Liver (tissue), 3 donors: ENCODE measurements around the gene NRIP1.

Source experiments
- CTCF ChIP-seq: fragments of 150-350 bp; IDR thresholded peaks from 2 replicates; pipeline ENCODE4 v1.5.1; 2017; ENCODE audit warnings: improper control_type of control experiment, low read depth, low read length; ENCODE audit not compliant: missing input control
- EGR1 ChIP-seq, 2 donors: IDR thresholded peaks; 2 replicates each; pipeline ENCODE4 v1.6.1; 2016 to 2018; ENCODE audit warnings: antibody characterized with exemption in 2 of 2, low read depth in 2 of 2
- FOXA1 ChIP-seq: IDR thresholded peaks from 2 replicates; pipeline ENCODE4 v1.6.1; 2016; ENCODE audit warnings: antibody characterized with exemption
- FOXA2 ChIP-seq: IDR thresholded peaks from 2 replicates; pipeline ENCODE4 v1.6.1; 2016; ENCODE audit warnings: antibody characterized with exemption
- GABPA ChIP-seq, 2 donors: IDR thresholded peaks in 1 of 2; conservative IDR thresholded peaks in 1 of 2; 2 replicates each; pipeline ENCODE4 v1.6.1; 2016; ENCODE audit warnings: antibody characterized with exemption in 2 of 2, mild to moderate bottlenecking in 1 of 2, moderate library complexity in 1 of 2
- JUND ChIP-seq, 2 donors: IDR thresholded peaks; 2 replicates each; pipeline ENCODE4 v1.6.1; 2016; ENCODE audit warnings: antibody characterized with exemption in 2 of 2
- RAD21 ChIP-seq, 2 donors: IDR thresholded peaks; 2 replicates each; pipeline ENCODE4 v1.6.1; 2016; ENCODE audit warnings: antibody characterized with exemption in 2 of 2, mild to moderate bottlenecking in 2 of 2
- RXRA ChIP-seq, 2 donors: IDR thresholded peaks; 2 replicates each; pipeline ENCODE4 v1.6.1; 2017 to 2018; ENCODE audit warnings: antibody characterized with exemption in 2 of 2, mild to moderate bottlenecking in 1 of 2
- SP1 ChIP-seq: IDR thresholded peaks from 2 replicates; pipeline ENCODE4 v1.6.1; 2018; ENCODE audit warnings: antibody characterized with exemption, mild to moderate bottlenecking
- TAF1 ChIP-seq: conservative IDR thresholded peaks from 2 replicates; pipeline ENCODE4 v1.6.1; 2016; ENCODE audit warnings: antibody characterized with exemption, mild to moderate bottlenecking
- TF ChIP-seq, protein P1 (sequence below): IDR thresholded peaks from 2 replicates; pipeline ENCODE4 v1.6.1; 2016; ENCODE audit warnings: antibody characterized with exemption
- TF ChIP-seq, protein P2 (sequence below): IDR thresholded peaks from 2 replicates; pipeline ENCODE4 v1.6.1; 2016; ENCODE audit warnings: antibody characterized with exemption
- TF ChIP-seq, protein P3 (sequence below): IDR thresholded peaks from 2 replicates; pipeline ENCODE4 v1.6.1; 2016; ENCODE audit warnings: antibody characterized with exemption, mild to moderate bottlenecking
- donor health status: healthy.
- donor health status: healthy.

GRCh38 chr21:14942801-14943490, 121.9 kb downstream of the NRIP1 start:
- peak in 1 of 2 donors; percentile 62 for TF ChIP-seq JUND (IDR thresholded peaks at IDR 0.05)
- TF ChIP-seq CTCF: no peak
- peak; percentile 24 for TF ChIP-seq SP1
- TF ChIP-seq, protein P1, sequence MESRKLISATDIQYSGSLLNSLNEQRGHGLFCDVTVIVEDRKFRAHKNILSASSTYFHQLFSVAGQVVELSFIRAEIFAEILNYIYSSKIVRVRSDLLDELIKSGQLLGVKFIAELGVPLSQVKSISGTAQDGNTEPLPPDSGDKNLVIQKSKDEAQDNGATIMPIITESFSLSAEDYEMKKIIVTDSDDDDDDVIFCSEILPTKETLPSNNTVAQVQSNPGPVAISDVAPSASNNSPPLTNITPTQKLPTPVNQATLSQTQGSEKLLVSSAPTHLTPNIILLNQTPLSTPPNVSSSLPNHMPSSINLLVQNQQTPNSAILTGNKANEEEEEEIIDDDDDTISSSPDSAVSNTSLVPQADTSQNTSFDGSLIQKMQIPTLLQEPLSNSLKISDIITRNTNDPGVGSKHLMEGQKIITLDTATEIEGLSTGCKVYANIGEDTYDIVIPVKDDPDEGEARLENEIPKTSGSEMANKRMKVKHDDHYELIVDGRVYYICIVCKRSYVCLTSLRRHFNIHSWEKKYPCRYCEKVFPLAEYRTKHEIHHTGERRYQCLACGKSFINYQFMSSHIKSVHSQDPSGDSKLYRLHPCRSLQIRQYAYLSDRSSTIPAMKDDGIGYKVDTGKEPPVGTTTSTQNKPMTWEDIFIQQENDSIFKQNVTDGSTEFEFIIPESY: no peak
- no peak for TF ChIP-seq FOXA1
- TF ChIP-seq RAD21 (IDR thresholded peaks at IDR 0.05): peak; percentile 17 to 41
- no peak for TF ChIP-seq FOXA2
- TF ChIP-seq TAF1: no peak
- TF ChIP-seq RXRA (IDR thresholded peaks at IDR 0.05): peak in 1 of 2 donors; percentile 68
- TF ChIP-seq, protein P2, sequence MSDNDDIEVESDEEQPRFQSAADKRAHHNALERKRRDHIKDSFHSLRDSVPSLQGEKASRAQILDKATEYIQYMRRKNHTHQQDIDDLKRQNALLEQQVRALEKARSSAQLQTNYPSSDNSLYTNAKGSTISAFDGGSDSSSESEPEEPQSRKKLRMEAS: no peak
- TF ChIP-seq, protein P3, sequence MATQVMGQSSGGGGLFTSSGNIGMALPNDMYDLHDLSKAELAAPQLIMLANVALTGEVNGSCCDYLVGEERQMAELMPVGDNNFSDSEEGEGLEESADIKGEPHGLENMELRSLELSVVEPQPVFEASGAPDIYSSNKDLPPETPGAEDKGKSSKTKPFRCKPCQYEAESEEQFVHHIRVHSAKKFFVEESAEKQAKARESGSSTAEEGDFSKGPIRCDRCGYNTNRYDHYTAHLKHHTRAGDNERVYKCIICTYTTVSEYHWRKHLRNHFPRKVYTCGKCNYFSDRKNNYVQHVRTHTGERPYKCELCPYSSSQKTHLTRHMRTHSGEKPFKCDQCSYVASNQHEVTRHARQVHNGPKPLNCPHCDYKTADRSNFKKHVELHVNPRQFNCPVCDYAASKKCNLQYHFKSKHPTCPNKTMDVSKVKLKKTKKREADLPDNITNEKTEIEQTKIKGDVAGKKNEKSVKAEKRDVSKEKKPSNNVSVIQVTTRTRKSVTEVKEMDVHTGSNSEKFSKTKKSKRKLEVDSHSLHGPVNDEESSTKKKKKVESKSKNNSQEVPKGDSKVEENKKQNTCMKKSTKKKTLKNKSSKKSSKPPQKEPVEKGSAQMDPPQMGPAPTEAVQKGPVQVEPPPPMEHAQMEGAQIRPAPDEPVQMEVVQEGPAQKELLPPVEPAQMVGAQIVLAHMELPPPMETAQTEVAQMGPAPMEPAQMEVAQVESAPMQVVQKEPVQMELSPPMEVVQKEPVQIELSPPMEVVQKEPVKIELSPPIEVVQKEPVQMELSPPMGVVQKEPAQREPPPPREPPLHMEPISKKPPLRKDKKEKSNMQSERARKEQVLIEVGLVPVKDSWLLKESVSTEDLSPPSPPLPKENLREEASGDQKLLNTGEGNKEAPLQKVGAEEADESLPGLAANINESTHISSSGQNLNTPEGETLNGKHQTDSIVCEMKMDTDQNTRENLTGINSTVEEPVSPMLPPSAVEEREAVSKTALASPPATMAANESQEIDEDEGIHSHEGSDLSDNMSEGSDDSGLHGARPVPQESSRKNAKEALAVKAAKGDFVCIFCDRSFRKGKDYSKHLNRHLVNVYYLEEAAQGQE: no peak
- no peak for TF ChIP-seq EGR1 (IDR thresholded peaks at IDR 0.05; ENCODE audit: low read depth in 2 of 2)
- TF ChIP-seq GABPA (IDR thresholded peaks at IDR 0.05 in 1 of 2, conservative IDR thresholded peaks at IDR 0.05 in 1 of 2): no peak
